T-helper 1 cell (primary cell): ENCODE results near the gene GATAD2A.
"Not testable (repeated sequence)": the region's sequence is repeated elsewhere in the genome, so short reads cannot be mapped to it uniquely, and the experiment has no call there.

Experiments
- DNase-seq, 5 donors: peaks; one replicate each; pipeline ENCODE4 v3.0.0-alpha.2; 2012 to 2020
- total RNA-seq, 4 donors: gene quantifications; one replicate each; lab custom pipeline; 2026; lab: John Stamatoyannopoulos, UW

GATAD2A gene, protein sequence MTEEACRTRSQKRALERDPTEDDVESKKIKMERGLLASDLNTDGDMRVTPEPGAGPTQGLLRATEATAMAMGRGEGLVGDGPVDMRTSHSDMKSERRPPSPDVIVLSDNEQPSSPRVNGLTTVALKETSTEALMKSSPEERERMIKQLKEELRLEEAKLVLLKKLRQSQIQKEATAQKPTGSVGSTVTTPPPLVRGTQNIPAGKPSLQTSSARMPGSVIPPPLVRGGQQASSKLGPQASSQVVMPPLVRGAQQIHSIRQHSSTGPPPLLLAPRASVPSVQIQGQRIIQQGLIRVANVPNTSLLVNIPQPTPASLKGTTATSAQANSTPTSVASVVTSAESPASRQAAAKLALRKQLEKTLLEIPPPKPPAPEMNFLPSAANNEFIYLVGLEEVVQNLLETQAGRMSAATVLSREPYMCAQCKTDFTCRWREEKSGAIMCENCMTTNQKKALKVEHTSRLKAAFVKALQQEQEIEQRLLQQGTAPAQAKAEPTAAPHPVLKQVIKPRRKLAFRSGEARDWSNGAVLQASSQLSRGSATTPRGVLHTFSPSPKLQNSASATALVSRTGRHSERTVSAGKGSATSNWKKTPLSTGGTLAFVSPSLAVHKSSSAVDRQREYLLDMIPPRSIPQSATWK
- 113 to 162 (median 137) reads per million in 4 donors for total RNA-seq

DNA sequence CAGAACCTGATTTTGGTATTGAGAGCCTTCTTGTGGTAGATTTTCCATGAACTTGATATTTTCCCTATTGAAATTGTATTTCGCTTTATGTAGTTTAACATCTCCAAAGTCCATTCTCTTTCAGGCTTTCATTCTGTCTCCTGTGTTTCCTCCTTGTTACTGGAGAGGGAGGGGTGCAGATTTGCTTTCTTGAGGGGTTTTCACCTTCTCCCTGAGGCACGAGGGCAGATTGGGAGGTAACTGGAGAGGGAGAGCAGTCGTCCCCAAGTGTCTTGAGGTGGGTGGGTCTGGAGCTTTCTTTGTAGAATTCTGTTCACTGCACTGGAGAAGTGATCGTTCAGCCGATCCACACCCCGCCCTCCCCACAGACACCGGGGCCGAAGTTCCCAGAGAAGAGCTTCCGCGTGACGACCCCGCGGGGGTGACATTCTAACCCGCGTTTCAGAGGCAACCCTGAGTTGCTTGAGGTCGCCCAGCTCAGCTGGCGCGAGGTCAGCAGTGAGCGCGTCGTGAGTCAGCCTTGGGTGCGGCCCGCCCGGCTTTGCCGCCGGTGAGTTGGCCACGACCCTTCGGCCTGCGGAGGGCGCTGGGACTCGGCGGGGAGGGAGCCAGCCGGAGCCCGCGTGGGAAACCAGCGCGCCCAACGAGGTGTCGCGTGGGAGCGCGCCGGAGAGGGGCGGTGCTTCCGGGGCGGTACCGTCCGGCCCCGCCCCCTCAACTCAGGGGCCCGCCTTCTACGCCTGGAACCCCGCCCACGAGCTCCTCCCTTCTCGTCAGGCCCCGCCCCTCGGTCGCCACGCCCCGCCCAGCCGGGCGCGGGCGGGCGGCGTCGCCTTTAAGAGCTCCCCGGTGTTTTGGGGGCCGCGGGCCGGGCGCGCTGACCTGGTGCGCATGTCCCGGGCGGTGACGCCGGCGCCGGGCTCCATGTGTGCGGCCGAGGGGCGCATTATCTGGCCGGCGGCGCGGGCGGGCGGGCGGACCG lies at the start of gene GATAD2A:
TSS of gene GATAD2A (plus strand) at position 797 of the 982 bp plus-strand sequence. CDS start 59,671 bp downstream, outside the sequence.
- DNase-seq, result peak; percentile 83 to 92 (median 87)

DNA sequence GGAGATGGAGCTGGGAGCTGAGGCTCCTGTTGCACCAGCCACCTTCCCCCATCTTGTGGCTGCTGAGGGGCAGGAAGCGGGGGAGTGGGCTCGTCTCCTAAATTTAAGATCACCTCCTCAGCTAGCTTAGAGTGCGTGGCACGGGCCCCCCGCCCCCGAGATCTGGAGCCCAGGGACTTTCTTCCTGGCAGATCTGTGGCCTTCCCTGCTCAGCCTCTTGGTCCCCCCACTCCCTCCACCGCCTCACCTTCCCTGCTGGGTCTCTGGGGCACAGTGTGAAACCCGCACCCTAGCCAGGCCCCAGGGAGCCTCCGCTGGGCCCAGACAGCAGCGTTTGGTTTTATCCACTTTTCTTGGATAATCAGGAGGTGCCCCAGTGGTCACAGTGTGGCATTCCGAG lies 49.0 kb upstream of the GATAD2A start:
- DNase-seq, result no peak

DNA sequence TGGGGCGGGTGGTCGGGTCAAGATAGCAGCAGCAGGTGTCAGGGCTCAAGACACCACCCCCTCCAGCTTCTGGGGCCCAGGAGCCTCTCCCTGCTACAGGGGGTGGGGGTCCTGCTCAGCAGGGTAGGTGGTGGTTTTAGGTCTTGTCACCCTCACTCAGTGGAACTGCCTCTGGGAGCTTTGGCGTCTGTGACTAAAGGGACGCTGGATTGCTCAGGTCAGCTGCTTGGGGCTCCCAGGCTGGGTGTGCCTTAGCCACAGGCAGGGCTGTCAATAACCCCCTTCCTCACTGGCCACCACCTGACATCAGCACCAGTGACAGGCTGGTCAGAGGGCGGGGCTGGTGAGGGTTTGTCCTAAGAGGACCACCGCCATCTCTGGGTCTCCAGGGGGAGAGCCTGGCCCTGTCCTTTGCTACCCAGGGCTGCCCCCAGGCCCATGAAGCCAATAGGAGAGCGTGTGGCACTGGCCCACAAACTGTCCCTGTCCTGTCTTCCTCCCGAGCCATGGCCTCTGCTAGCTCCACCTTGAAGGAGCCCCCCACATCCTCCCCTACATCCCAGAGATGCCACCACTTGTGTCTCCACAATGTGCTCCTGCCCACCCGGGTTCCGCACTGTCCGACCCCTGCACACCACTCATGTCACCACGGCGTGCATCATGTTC lies 48.4 kb upstream of the GATAD2A start:
- no peak for DNase-seq

DNA sequence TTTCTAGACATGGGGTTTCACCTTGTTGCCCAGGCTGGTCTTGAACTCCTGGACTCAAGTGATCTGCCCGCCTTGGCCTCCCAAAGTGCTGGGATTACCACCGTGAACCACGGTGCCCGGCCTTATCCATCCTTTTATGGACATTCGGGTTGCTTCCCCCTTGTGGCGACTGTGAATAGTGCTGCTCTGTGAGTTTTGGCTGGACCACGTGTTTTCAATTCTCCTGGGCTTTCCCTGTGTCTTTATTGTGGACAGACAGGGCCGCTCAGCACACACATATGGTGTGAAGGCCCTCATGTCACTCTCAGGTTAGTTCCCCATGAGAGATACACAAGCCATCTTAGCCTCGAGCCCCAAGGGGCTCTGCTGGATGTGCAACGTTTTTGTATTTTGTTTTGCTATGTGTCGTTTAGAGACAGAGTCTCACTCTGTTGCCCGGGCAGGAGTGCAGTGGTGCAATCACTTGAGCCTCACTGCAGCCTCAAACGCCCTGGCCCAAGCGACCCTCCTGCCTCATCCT lies 44.3 kb upstream of the GATAD2A start:
- DNase-seq, result peak in 4 of 5 donors; percentile 45 to 69 (median 58)

DNA sequence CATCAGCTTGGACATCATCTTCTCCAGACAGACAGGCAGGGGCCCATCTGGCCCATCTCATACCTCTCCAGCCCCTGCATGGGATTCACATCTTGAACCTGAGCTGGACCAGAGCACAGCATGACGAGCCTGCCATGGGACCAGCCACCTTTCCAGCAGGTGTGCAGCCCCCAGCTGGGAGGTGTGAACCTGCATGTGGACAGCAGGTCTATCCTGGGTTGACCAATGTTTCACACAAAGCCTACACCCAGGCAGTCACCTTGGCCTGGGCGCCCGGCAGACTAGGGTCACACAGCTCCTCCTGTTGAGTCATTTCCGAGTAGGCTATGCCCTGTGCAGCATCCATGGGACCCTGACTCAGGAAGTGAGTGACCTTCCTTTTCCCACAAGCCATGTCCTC lies 43.4 kb upstream of the GATAD2A start:
- no peak for DNase-seq

DNA sequence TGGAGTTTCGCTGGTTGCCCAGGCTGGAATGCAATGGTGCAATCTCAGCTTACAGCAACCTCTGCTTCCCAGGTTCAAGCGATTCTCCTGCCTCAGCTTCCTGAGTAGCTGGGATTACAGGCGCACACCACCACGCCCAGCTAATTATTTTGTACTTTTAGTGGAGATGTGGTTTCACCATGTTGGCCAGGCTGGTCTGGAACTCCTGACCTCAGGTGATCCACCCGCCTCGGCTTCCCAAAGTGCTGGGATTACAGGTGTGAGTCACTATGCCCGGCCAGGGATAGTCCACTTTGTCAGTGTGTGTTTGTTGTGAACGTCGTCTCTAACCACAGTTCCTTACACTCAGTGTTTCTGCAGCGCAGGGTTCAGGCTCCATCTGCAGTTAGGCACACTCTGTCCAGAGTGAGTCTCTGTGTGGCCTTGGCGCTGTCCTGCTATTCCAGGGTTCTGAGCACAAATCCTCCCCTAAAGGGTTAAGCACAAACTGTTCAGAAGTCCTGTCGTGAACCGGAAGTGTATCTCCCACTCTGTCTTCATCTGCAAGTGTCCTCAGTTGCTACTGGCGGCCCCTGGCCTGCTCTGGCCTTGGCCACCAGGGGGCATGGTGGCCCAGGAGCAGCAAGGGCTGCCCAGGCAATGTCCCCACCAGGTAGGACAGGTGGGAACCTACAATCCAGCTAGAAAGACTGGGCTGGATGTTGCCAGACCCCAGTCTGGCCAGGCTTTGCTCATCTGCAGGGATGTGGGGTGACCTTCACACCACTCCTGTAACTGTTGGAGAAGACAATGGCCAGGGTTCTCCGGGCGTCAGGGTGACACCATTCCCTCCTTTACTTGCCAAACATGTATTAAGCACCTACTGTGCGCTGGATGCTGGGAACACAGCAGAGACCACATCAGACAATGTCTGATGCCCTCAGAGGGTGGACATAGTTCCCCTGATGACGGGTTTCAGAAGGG lies 38.8 kb upstream of the GATAD2A start:
- peak; percentile 39 to 83 (median 54) for DNase-seq

DNA sequence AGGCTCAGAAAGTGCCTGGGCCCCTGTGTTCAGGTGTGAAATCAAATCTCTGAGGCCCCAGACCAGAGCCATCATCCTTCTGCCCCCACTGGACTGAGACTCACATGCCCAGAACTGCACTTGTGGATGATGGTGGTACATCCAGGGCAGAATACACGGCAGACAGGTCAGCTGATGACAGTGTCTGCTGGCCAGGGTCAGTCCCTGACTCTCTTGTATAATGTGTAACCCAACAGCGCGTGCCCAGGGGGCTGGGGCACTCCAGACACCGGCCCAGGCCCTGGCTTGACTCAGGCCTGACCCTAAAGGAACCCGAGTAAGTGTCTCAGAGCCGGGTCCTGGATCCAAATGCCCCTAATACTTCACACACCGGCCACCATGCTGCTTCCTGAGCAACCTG lies 37.4 kb upstream of the GATAD2A start:
- no peak for DNase-seq

DNA sequence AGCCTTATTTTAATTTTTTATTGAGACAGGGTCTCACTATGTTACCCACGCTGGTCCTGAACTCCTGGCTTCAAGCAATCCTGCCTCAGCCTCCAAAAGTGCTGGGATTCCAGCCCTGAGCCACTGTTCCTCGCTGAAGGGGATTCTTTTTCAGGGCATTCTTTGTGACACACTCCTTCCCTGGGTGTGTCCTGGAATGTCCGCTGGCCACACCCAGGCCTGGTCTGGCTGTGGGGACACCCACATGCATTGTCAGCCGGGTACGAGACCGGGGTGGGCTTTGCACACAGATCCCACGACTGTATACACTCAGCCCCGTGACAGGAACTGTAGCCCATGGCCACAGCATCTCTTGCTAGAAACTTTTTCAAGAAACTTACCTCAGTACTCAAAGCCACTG lies 34.4 kb upstream of the GATAD2A start:
- DNase-seq, result no peak

DNA sequence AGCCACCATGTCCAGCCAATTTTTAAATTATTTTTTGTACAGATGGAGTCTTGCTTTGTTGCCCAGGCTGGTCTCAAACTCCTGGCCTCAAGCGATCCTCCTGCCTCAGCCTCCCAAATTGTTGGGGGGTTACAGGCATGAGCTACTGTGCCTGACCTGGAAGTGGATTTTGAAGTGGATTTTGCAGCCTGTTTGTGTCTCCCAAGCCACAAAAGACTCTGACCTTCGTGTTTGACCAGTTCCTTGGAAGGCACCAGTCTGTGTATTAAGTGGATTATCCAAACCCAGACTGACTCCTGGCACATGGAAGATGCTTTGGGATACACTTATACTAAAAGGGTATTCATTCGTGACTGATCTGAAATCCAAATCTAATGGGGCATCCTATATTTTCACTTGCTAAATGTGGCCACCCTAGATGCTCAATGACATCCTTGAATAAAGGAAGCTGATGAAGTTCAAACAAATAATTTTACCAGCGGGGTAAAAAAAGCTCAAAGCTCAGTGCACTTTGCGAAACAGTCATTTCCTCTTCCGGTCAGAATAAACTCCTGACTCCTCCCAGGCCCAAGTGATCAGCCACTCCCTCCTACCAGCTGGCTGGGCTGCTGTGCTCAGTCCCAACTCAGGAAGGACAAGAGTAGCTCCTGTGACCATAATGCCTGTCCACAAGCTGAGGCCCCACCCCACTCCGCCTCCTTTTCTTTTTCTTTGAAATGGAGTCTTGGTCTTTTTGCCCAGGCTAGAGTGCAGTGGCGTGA lies 32.6 kb upstream of the GATAD2A start:
- DNase-seq, result peak in 3 of 5 donors; percentile 14 to 79 (median 29)

DNA sequence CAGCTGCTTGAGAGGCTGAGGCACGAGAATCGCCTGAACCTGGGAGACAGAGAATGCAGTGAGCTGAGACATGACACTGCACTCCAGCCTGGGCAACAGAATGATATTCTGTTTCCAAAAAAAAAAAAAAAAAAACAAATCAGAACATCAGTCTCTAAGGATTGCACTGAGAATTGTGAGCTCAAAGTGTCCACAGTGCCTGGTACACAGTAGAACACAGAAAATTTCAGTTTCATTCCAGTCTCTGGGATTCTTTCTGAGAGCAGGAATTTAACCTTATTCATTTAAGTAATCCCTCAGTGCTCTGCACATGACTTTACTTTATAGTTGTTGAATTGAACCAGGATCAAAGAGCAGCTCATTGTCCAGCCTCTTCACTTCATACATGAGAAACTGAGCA lies 25.9 kb upstream of the GATAD2A start:
- no peak for DNase-seq

DNA sequence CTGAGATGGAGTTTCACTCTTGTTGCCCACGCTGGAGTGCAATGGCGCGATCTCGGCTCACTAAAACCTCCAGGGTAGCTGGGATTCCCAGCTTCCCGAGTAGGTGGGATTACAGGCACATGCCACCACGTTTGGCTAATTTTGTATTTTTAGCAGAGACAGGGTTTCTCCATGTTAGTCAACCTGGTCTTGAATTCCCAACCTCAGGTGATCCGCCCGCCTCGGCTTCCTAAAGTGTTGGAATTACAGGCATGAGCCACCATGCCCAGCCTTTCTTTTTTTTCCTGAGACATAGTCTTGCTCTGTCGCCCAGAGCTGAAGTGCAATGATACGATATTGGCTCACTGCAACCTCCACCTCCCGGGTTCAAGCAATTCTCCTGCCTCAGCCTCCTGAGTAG lies 25.2 kb upstream of the GATAD2A start:
- not testable (repeated sequence) for DNase-seq

DNA sequence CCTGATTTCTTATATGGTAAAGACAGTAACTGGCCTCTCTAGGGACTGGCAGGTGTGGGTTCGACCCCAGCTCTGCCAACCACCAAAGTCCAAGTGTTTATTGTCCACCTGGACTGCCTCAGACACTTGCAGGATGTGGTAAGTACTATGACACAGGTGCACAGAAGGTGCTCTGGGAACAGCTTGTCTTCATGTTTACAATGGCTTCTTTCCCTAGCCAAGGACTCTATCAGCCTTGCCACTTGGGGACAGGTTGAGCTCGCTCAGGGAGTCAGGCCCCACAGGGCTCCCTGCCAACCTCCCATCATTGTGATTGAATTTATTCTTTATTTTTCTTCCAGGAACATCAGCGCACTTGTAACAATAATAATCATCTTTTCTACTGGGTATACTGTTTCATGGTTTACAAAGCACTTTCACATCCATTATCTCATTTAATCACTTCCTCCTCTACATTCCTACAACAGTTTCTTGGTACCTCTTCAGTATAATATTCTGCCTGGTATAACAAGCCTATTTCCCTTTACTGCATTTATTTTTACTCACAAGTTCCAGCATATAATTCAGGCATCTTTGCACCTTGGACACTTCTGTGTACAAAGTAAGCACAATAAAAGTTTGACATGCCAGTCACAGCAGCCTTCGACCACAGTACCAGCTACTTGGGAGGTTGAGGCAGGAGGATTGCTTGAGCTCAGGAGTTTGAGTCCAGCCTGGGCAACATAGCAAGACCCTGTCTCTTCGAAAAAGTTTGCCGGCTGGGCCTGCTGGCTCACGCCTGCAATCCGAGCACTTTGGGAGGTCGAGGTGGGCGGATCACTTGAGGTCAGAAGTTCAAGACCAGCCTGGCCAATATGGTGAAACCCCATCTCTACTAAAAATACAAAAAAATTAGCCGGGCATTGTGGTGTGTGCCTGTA lies 24.2 kb upstream of the GATAD2A start:
- DNase-seq, result no peak

DNA sequence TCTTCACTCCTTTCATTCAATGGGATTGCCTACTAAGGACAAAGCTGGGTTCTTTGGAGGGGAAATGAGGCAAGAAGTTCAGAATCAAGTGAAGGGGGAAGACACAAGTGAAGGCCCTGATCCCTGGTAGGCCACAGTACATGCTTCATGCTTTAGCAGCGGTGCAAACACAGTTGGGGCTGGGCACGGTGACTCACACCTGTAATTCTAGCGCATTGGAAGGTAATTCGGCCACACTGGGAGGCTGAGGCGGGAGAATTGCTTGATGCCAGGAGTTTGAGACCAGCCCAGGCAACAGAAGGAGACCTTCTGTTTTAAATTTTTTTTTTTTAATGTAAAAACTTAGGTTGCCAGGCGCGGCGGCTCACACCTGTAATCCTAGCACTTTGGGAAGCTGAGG lies 23.4 kb upstream of the GATAD2A start:
- no peak for DNase-seq

DNA sequence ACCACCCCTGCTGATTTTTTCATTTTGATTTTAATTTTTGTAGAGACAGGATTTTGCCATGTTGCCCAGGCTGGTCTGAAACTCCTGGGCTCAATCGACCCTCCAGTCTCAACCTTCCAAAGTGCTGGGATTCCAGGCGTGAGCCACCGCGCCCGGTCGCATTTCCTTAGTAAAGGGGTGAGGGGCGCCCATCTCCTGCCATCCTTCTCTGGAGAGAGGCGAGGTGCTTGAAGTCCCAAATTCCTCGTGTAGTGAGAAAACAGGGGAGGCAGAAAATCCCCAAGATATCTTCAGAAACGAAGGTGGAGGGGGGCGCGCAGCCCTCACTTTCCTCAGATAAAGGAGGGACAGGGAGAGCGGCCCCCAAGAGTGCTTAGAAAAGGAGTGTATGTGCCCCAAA lies 21.0 kb upstream of the GATAD2A start:
- DNase-seq, result no peak

DNA sequence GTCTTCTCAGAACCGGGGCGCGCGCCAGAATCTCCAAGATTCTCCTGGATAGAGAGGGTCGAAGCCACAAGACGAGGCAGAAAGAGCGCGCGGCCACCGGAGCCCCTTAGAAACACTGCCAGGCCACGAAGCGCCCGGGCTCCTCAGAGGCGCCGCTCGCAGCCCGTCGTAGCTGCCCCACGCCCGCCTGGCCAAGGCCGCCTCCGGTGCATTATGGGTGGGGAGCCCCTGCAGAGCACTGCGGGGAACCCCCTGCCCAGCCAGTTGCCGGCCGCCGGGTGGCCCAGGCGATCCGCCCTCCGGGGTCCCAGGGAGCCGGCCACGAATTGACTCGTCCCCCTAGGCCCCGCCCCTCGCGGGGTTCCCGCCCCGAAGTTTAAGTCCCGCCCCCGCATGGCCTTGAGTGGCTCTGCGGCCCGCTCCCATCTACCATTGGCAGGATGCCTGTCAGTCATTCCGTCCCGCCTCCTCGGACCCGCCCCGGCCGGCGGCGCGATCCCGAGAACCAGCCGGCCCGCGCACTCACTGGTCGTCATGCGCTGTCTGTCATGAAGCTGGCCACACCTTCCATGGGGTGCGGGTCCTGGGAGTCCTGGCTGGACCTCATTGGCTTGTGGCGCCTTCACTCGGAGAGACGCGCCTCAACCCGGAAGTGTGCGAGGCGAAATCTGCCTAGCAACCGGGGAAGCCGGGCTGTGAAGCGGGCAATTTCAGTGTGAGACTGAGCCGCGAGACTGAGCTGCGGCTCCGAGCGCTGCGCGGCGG lies 20.2 kb upstream of the GATAD2A start:
- DNase-seq, result peak; percentile 98 to 100 (median 99)

DNA sequence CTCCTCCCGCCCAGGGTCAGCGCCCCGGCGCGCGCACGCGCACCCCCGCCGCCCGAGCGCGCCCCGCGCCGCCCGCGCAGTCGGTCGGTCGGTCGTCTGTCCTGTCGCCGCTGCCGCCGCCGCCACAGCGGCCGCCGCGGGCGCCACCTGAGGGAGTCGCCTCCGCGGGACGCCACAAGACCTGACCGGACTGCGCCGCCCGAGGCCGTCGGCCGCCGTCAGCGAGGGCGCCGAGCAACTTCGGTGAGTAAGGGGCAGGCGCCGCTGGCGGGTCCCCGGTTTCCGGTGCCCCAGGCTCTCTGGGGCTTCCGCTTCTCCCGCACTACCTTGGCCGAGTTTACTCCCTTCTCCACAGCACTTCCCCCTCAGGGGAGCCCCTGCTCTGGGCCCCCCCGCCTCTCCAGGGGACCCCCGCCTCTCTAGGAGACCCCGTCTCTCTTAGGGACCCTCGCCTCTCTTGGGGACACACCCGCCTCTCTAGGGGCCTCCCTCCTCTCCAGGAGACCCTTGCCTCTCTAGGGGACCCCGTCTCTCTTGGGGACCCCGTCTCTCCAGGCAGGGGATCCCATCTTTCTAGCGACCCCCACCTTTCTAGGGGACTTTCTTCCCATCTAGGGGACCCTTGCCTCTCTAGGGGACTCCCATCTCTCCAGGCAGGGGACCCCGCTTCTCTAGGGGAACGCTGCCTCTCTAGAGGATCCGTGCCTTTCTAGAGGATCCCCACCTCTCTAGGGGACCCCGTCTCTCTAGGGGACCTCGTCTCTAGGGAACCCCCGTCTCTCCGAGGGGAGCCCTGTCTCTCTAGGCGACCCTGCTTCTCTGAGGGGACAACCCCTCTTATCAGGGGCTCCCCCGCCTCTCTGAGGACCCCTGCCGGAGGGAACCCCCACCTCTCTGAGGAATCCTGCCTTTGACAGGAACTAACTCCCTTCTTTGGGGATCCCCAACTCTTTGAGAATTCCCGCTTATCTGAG lies 19.3 kb upstream of the GATAD2A start:
- DNase-seq, result peak; percentile 21 to 57 (median 41)

DNA sequence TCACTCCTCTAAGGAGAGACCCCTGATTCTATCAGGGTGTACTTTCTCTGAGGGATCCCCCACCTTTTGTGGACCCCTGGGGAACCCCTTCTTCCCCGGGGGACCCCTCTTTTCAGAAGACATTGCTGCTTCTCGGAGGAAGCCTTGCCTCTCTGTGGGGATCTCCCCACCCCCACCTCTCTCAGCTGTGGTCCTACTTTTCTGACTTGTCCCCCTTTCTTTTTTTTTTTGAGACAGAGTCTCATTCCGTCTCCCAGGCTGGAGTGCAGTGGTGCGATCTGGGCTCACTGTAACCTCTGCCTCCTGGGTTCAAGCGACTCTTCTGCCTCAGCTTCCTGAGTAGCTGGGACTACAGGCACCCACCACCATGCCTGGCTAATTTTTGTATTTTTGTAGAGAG lies 18.4 kb upstream of the GATAD2A start:
- no peak for DNase-seq
